ENCODE results near the gene PYGM. TPM values are rescaled to one million over a fixed set of nuclear protein-coding genes. Genes with fewer than 3 reads are reported as not detected.

The PYGM gene
- total RNA-seq, 4 donors from 2014 or later: 0.11 to 2.0 (median 0.44) TPM

- DNase-seq (ENCODE audit: low spot score in 2 of 2): no peak
- 3 to 16% methylated on average over 8 to 41 of the region's 54 CpGs for WGBS, 2 donors
- TF ChIP-seq POLR2A (IDR thresholded peaks at IDR 0.05) (no peak), CTCF (IDR thresholded peaks at IDR 0.05) (no peak)
- intact Hi-C loops (cut with DNase I; ENCODE audit: low total_unique reads): no loop called here
- H3K4me3 ChIP-seq (ENCODE audit: low read depth, poor library complexity, severe bottlenecking): peak overlapping the region; percentile 15
Measured at GRCh38 chr11:64802370-64803157, 42.8 kb upstream of the PYGM start.

- 58 to 60% methylated on average over 7 to 11 of the region's 13 CpGs for WGBS, 2 donors
- no peak for DNase-seq (ENCODE audit: low spot score in 2 of 2)
Measured at GRCh38 chr11:64801561-64802369, 42.0 kb upstream of the PYGM start.

GRCh38 chr11:64801158-64801464 lies 41.3 kb upstream of the PYGM start:
- TF ChIP-seq POLR2A (IDR thresholded peaks at IDR 0.05): no peak
- no peak for TF ChIP-seq CTCF (IDR thresholded peaks at IDR 0.05)
- intact Hi-C loops (cut with DNase I; ENCODE audit: low total_unique reads): no loop called here
- DNase-seq (ENCODE audit: low spot score in 2 of 2): no peak
- WGBS, 2 donors: 56 to 71% methylated on average over 7 to 9 of the region's 9 CpGs
- H3K4me3 ChIP-seq (ENCODE audit: low read depth, poor library complexity, severe bottlenecking): no peak overlapping the region

More at GRCh38 chr11:64801561-64802369, 42.0 kb upstream of the PYGM start:
- TF ChIP-seq POLR2A (IDR thresholded peaks at IDR 0.05) (no peak), CTCF (IDR thresholded peaks at IDR 0.05) (no peak)
- no peak overlapping the region for H3K4me3 ChIP-seq (ENCODE audit: low read depth, poor library complexity, severe bottlenecking)
- intact Hi-C loops (cut with DNase I; ENCODE audit: low total_unique reads): no loop called here

GRCh38 chr11:64800303-64801157 lies 40.8 kb upstream of the PYGM start:
- WGBS, 2 donors: 75 to 86% methylated on average over 21 of the region's 26 CpGs
- intact Hi-C loops (cut with DNase I; ENCODE audit: low total_unique reads): no loop called here
- TF ChIP-seq POLR2A (IDR thresholded peaks at IDR 0.05): no peak
- no peak for TF ChIP-seq CTCF (IDR thresholded peaks at IDR 0.05)
- H3K4me3 ChIP-seq (ENCODE audit: low read depth, poor library complexity, severe bottlenecking): no peak overlapping the region
- DNase-seq (ENCODE audit: low spot score in 2 of 2): no peak

- H3K4me3 ChIP-seq (ENCODE audit: low read depth, poor library complexity, severe bottlenecking): no peak overlapping the region
- 70 to 82% methylated on average over 10 to 14 of the region's 14 CpGs for WGBS, 2 donors
- TF ChIP-seq POLR2A (IDR thresholded peaks at IDR 0.05) (no peak), CTCF (IDR thresholded peaks at IDR 0.05) (no peak)
- DNase-seq (ENCODE audit: low spot score in 2 of 2): no peak
- intact Hi-C loops (cut with DNase I; ENCODE audit: low total_unique reads): no loop called here
Measured at GRCh38 chr11:64799623-64800302, 40.0 kb upstream of the PYGM start.

Measured in lower leg skin (tissue), 4 donors.